ENCODE results near the gene DMBT1.

The DMBT1 gene

GRCh38 chr10:122591736-122592135, 31.2 kb downstream of the DMBT1 start:
- Histone ChIP-seq H3K36me3 (ENCODE audit: insufficient read depth, low read length) (no peaks in the 10 kb centered on the region), H3K9ac (ENCODE audit: low read depth, low read length) (no peak overlapping the region), H3K4me3 (ENCODE audit: low read depth in 1 of 2, low read length in 2 of 2) (no peak overlapping the region), H3K27ac (ENCODE audit: low read length) (no peak overlapping the region), H4K20me1 (ENCODE audit: insufficient read depth, low read length) (no peaks in the 10 kb centered on the region), H3K79me2 (ENCODE audit: insufficient read depth, low read length) (no peaks in the 10 kb centered on the region), H3K27me3 (ENCODE audit: insufficient read depth, low read length, poor library complexity) (no peaks in the 10 kb centered on the region), H3K4me1 (ENCODE audit: insufficient read depth, low read length) (no peaks in the 10 kb centered on the region), H2AFZ (ENCODE audit: low read depth, low read length) (no peak overlapping the region), H3K4me2 (ENCODE audit: insufficient read depth, low read length) (no peak overlapping the region), H3K9me3 (ENCODE audit: insufficient read depth, low read length, severe bottlenecking) (no peaks in the 10 kb centered on the region)
- DNase-seq (no peak), ATAC-seq (ENCODE audit: insufficient read depth, low read depth) (no peak)
- TF ChIP-seq EZH2 (IDR thresholded peaks at IDR 0.05; ENCODE audit: borderline replicate concordance, low read depth, low read length, severe bottlenecking): no peak
- TF ChIP-seq, protein P1, sequence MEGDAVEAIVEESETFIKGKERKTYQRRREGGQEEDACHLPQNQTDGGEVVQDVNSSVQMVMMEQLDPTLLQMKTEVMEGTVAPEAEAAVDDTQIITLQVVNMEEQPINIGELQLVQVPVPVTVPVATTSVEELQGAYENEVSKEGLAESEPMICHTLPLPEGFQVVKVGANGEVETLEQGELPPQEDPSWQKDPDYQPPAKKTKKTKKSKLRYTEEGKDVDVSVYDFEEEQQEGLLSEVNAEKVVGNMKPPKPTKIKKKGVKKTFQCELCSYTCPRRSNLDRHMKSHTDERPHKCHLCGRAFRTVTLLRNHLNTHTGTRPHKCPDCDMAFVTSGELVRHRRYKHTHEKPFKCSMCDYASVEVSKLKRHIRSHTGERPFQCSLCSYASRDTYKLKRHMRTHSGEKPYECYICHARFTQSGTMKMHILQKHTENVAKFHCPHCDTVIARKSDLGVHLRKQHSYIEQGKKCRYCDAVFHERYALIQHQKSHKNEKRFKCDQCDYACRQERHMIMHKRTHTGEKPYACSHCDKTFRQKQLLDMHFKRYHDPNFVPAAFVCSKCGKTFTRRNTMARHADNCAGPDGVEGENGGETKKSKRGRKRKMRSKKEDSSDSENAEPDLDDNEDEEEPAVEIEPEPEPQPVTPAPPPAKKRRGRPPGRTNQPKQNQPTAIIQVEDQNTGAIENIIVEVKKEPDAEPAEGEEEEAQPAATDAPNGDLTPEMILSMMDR (IDR thresholded peaks at IDR 0.05; ENCODE audit: borderline replicate concordance, extremely low read depth, low read length, poor library complexity, severe bottlenecking): no peak

- ATAC-seq (ENCODE audit: insufficient read depth, low read depth): no peak
- TF ChIP-seq, protein P1 (IDR thresholded peaks at IDR 0.05; ENCODE audit: borderline replicate concordance, extremely low read depth, low read length, poor library complexity, severe bottlenecking): no peak
- no peak for TF ChIP-seq EZH2 (IDR thresholded peaks at IDR 0.05; ENCODE audit: borderline replicate concordance, low read depth, low read length, severe bottlenecking)
- Histone ChIP-seq H3K27ac (ENCODE audit: low read length) (no peak overlapping the region), H3K36me3 (ENCODE audit: insufficient read depth, low read length) (no peaks in the 10 kb centered on the region), H3K4me2 (ENCODE audit: insufficient read depth, low read length) (no peak overlapping the region), H3K4me1 (ENCODE audit: insufficient read depth, low read length) (no peaks in the 10 kb centered on the region), H3K4me3 (ENCODE audit: low read depth in 1 of 2, low read length in 2 of 2) (no peak overlapping the region), H4K20me1 (ENCODE audit: insufficient read depth, low read length) (no peaks in the 10 kb centered on the region), H3K9me3 (ENCODE audit: insufficient read depth, low read length, severe bottlenecking) (no peaks in the 10 kb centered on the region), H3K9ac (ENCODE audit: low read depth, low read length) (no peak overlapping the region), H2AFZ (ENCODE audit: low read depth, low read length) (no peak overlapping the region), H3K79me2 (ENCODE audit: insufficient read depth, low read length) (no peaks in the 10 kb centered on the region), H3K27me3 (ENCODE audit: insufficient read depth, low read length, poor library complexity) (no peaks in the 10 kb centered on the region)
- no peak for DNase-seq
Measured at GRCh38 chr10:122592161-122592560, 31.6 kb downstream of the DMBT1 start.

- Histone ChIP-seq H3K36me3 (ENCODE audit: insufficient read depth, low read length) (no peaks in the 10 kb centered on the region), H3K4me2 (ENCODE audit: insufficient read depth, low read length) (no peak overlapping the region), H3K79me2 (ENCODE audit: insufficient read depth, low read length) (no peaks in the 10 kb centered on the region), H3K9ac (ENCODE audit: low read depth, low read length) (no peak overlapping the region), H3K4me3 (ENCODE audit: low read depth in 1 of 2, low read length in 2 of 2) (no peak overlapping the region), H3K27ac (ENCODE audit: low read length) (no peak overlapping the region), H2AFZ (ENCODE audit: low read depth, low read length) (no peak overlapping the region), H3K9me3 (ENCODE audit: insufficient read depth, low read length, severe bottlenecking) (no peaks in the 10 kb centered on the region), H3K4me1 (ENCODE audit: insufficient read depth, low read length) (no peaks in the 10 kb centered on the region), H3K27me3 (ENCODE audit: insufficient read depth, low read length, poor library complexity) (no peaks in the 10 kb centered on the region), H4K20me1 (ENCODE audit: insufficient read depth, low read length) (no peaks in the 10 kb centered on the region)
- DNase-seq (no peak), ATAC-seq (ENCODE audit: insufficient read depth, low read depth) (no peak)
- TF ChIP-seq, protein P1 (IDR thresholded peaks at IDR 0.05; ENCODE audit: borderline replicate concordance, extremely low read depth, low read length, poor library complexity, severe bottlenecking): no peak
- no peak for TF ChIP-seq EZH2 (IDR thresholded peaks at IDR 0.05; ENCODE audit: borderline replicate concordance, low read depth, low read length, severe bottlenecking)
Measured at GRCh38 chr10:122617476-122618270, 57.1 kb downstream of the DMBT1 start.

Measured in DND-41 (cell line).